Stimulated activated CD8-positive, alpha-beta memory T cell treated with anti-CD3 and anti-CD28 coated beads, Interleukin-2, amount 100 ng/mL, for 1 hour (primary cell): ENCODE results near the gene KRT86.
"Not testable (repeated sequence)": the region's sequence is repeated elsewhere in the genome, so short reads cannot be mapped to it uniquely, and the experiment has no call there.

Source experiments
- DNase-seq, 2 donors: peaks; one replicate each; pipeline ENCODE4 v3.0.0-alpha.2; 2020; ENCODE audit warnings: low read depth in 2 of 2

Gene KRT86

DNA sequence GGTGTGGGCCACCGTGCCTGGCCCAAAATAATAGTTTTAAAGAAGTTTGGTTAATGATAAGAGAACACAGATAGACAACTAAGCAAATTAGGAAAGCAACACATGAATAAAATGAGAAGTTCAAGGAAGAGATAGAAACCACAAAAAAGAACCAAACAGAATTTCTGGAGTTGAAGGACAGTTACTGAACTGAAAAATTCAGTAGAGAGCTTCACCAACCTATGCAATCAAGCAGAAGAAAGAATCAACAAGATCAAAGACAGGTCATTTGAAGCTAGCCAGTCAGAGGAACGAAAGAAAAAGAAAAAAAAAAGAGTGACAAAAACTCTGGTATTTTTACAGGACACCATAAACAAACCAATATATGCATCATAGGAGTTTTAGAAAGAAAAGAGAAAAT is 62.2 kb downstream of the KRT86 start:
- no peak for DNase-seq

DNA sequence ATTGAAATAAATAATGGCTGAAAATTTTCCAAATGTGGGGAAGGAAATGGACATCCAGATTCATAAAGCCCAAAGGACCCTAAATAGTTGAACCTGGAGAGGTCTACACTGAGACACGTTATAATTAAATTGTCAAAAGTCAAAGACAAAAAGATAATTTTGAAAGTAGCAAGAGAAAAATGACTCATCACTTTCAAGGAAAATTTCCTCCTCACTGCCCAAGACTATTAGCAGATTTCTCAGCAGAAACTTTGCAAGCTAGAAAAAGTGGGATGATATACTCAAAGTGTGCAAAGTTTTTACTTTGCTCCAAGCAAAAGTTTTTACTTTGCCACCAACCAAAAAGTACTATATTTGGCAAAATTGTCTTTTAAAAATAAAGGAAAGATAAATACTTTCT is 62.6 kb downstream of the KRT86 start:
- DNase-seq = no peak

- no peak for DNase-seq
These were observed 64.0 kb downstream of the KRT86 start for GRCh38 chr12:52338241-52338960.

- DNase-seq = no peak
These were observed 66.7 kb downstream of the KRT86 start for GRCh38 chr12:52341066-52341580.

- DNase-seq = no peak
These were observed 68.5 kb downstream of the KRT86 start for GRCh38 chr12:52342781-52343490.

- DNase-seq = no peak
These were observed 69.1 kb downstream of the KRT86 start for GRCh38 chr12:52343550-52343949.

- no peak for DNase-seq
These were observed 69.7 kb downstream of the KRT86 start for GRCh38 chr12:52344111-52344510.

DNA sequence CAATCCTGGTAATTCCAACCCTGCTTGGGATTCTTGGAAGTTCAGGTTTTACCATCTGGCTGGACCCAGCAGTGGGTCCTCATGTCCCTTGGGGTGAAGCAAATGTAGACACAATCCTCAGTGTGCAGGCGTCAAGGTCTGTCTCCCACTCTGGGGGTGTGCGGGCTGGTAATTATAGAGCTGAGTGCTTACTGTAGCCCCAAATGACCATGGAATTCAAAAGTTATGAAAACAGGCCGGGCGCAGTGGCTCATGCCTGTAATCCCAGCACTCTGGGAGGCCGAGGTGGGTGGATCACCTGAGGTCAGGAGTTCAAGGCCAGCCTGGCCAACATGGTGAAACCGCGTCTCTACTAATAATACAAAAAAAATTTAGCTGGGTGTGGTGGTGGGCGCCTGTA is 70.6 kb downstream of the KRT86 start:
- DNase-seq = not testable (repeated sequence)

DNA sequence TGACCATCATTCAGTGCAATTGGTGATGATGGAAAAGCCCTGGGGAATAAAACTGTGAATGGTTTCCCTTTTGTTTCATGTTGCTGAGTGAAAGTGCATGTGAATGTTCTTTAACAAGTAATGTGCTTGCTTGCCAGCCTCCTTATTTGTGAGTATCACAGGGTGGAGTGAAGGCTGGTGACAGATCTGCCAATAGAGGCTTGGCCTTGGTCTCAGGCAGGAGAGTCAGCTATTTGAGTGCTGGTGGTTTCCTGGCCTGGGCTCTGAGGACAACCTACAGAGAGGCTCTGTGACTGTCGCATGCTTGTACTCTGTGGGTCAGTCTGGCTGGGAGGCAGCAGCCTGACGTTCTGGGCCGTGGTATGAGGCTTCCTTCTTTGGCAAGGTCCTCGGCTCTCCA is 72.1 kb downstream of the KRT86 start:
- no peak for DNase-seq

DNA sequence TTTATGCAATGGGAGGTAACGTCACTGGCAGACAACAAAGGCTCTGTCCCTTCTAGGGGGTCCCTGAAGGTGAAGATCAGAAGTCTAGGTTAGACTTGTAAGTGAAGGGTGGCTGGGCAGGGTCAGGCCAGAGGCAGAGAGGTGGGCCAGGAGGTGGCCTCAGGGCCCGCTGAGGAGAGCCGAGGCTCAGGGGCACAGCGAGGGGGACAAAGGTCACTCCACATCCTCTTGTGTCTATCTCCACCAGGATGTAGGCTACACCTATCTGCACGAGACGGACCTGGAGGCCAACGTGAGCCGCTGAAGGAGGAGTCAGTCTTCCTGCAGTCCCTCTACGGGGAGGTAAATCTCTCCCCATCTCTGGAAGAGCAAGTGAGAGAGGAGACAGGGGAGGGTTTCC is 72.6 kb downstream of the KRT86 start:
- DNase-seq = no peak

GRCh38 chr12:52347551-52348510 is 73.4 kb downstream of the KRT86 start:
- DNase-seq = no peak

DNA sequence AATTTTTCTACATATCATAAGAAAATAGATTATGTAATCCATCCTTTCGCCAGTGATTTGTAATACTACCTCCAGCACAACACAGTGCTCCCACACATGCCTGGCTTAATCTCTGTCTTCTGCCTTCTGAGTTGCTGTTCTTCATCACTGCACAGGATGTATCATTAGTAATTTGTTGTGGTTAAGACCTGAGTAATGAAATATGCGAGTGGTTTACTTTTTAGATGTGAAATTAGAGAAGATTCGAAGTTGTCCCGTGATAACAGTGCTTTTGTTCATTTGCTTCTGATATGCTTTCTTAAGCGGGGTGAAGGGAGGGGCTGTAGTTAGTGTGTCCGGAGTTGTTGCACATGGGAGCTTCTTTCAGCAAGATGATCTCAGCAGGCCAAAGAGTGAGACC is 74.8 kb downstream of the KRT86 start:
- DNase-seq = no peak

GRCh38 chr12:52350021-52350620 is 75.7 kb downstream of the KRT86 start:
- no peak for DNase-seq

DNA sequence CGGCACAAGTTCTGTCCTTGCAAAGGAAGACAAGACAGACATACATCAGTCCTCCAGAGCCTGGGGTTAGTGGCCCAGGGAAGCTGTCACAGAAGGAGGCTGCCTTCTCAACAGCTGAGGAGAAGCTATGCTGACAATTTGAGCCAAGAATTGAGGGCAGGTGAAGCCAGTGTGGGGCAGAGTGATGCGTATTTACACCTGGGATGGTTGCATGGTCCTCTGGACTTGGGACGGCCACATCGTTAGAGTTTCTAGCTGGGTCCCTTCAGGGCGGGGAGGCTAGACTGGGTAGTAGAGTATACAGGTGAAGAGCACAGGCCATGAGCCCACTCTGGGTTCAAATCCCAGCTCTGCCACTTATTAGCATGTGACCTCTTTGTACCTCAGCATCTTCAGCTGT is 76.3 kb downstream of the KRT86 start:
- no peak for DNase-seq

DNA sequence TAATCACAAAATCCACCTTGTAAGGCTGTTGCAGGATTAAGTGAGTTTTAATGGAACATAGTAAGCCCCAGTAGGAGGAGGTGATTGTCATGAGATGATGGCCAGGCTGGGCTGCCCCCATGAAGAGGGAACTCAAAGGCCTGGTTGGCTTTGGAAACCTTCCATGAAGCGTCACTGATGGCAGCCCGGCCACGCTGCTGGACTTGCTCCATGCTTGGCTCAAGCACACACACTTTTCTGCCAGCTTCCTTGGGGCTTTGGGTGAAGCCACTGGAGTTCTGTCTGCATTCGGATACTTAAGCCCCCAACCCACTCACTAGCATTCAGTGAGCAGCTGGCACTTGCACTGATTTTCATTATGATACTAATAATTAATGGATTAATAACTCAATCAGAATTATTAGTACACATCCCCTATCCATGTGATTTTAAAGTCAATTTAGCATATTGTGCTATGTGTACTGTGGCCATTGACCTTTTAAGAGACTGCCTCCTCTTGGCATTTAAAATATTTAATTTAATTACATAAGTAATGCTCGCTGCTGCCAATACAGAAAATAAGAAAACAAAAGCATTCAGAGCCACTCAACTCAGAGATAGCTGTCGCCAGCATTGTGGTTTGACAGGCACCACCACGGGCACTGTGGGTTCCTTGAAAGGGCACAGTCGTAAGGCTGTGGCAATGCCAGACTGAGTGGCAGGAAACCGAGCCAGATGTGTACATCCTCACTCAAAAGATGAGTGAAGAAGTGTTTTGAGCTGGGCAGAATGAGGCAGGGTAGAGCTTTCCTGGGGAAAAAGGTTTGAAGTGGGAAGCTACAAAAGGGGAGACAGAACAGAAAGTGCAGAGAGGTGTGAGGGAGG is 77.0 kb downstream of the KRT86 start:
- peak; percentile 34 to 36 for DNase-seq

GRCh38 chr12:52352951-52353350 is 78.5 kb downstream of the KRT86 start:
- DNase-seq = no peak

DNA sequence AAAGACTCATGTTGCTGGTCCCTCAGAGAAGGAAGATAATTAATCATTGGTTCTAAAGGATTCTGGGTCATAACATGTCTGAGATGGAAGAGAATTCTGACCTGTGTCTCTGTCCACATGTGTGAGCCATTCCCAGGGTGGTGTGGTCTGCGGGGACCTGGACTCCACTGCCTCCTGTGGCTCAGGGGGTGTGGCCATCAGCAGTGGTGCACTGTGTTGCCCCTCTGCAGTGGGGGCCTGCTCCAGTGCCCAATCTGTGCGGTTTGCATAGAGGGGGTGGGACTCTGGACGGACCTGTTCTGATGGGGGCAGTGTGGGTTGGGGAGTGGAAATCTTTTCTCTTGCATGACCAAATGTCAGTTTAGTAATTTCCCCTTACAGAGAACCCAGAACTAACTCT is 79.3 kb downstream of the KRT86 start:
- no peak for DNase-seq

DNA sequence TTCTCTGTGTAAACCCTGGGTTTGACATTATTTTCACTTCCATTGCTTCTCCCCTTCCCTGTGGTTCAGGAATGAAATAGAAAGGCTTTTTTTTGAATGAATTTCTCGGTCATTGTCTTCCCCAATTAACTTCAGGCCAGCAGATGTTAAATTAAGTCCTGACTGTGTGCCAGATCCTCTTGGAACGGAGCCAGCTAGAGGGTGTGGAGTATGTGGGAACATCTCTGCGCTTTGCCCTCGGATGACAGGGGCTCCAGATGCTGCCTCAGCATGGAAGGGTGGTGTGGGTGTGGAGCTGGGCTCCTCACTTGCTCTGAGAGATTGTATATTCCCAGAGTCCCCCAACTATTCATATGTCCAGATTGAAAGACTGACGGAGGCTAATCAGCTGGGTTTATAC is 79.8 kb downstream of the KRT86 start:
- no peak for DNase-seq

DNA sequence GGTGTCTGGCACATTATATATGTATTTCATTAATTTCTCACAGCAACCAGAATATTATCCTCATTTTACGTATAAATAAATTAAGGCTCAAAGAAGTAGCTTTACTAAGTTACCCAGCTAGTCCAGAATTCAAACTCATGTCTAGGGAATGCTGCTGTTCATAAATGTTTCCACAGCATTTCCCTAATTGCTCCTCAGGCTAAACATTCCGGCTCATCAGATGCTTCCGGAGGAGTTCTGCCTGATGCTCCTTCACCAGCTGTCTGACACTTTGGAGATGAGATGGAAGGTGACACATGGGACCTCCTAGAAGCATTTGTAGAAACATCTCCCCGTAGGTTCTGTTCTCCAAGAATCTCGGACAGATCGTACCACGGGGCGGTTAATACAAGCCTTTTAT is 80.7 kb downstream of the KRT86 start:
- DNase-seq = no peak

DNA sequence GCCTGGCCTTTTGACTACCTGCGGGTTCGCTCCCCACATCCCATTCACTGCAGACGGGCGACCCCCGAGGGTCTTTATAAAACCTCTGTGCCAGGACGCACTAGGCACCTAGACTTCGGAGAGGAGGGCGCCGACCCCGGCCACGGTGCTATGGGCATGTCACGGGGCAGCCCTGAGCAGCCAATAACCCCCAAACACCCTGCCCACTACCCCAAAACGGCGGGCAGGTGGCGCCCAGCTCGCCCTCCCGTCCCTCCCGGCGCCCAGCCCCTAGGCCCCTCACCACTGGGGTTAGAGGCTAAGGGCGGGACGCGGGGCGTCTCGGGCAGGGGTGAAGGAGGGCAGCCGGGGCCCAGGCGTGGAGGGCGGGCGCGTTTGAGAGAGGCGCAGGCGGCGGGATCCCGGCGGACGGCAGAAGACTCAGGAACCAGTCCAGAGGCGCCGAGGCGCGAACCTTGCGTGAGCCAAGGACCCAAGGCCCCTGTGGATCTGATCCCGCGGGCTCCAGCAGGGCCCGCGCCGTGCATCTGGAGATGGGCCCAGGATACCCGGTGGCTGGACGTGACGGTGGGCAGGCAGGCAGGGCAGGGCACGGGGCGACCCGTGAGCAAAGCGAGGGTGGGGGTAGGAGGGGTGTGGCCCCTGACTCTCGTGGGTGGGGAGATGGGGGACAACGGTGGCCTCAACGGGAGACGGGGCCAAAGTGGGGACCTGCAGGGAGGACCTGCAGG is 81.8 kb downstream of the KRT86 start:
- no peak for DNase-seq
